Measurements from ENCODE around the gene JUN. TPM values are rescaled to one million over a fixed set of nuclear protein-coding genes. Genes with fewer than 3 reads are reported as not detected.

Gene JUN
- polyA plus RNA-seq, 1 of the 3 experiments (the other 2 are of a cell fraction), result 66.5 TPM

DNA sequence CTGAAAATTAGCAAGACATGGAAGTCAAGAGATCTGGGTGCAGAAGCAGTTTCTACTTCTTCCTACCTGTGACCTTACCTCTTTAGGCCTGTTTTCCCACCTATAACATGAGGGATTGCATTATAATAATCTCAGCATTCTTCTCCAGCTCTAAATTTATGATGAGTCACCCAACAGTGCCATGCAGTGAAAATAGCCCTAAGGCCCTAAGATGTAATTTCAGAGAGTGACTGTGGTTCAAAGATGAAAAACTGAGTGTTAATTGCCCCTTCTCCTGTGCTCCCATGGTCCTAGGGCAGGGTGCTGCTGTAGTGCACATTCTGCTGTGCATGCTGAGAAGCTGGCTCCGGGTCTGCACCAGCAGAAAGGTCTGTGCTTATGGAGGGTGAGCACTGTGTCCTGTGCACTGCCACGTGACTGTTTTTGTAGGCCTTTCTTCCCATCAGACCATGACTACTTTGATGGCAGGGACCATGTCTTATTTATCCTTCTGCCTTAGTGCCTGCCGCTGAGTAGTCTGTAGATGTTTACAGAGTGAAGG is 29.7 kb downstream of the JUN start:
- no peak for DNase-seq
- CTCF ChIA-PET, result interaction anchor here (1.0 to 1.9 kb wide), 5 partner anchors 14 to 945 kb away, joined by 3 to 5 read pairs (median 3); no protein-coding TSS in a partner anchor
- H3K4me3 ChIP-seq (ENCODE audit: low read depth in 2 of 2, low read length in 1 of 2), result no peak overlapping the region
- H4K20me1 ChIP-seq (ENCODE audit: insufficient read depth), result no peaks in the 10 kb centered on the region
- no peaks in the 10 kb centered on the region for H3K9me3 ChIP-seq
- no peaks in the 10 kb centered on the region for H3K79me2 ChIP-seq (ENCODE audit: insufficient read depth)
- H3K4me2 ChIP-seq, result peak overlapping the region; percentile 59; the same call in 1 of the 2 replicates
- peak overlapping the region; percentile 24 for H2AFZ ChIP-seq (ENCODE audit: low read depth)
- no peaks in the 10 kb centered on the region for H3K9me2 ChIP-seq
- H3K9ac ChIP-seq, result peak overlapping the region; percentile 57; the same call in 1 of the 2 replicates
- H3K36me3 ChIP-seq (replicated peaks in 1 of 2; ENCODE audit: control insufficient read depth in 1 of 2, insufficient read depth in 2 of 2, low read length in 1 of 2), result no peaks in the 10 kb centered on the region
- TF ChIP-seq RFX5 (IDR thresholded peaks at IDR 0.05; ENCODE audit: low read length) (no peak), EZH2phosphoT487 (IDR thresholded peaks at IDR 0.05; ENCODE audit: borderline replicate concordance, low read depth) (no peak), SIN3A (IDR thresholded peaks at IDR 0.05; ENCODE audit: borderline replicate concordance, low read depth, low read length) (no peak), GATA2 (CRISPR knock-in tag; IDR thresholded peaks at IDR 0.05) (no peak), FOSL2 (IDR thresholded peaks at IDR 0.05; ENCODE audit: borderline replicate concordance, low read depth) (peak; percentile 48; the same call in 1 of the 2 replicates), NRF1 (IDR thresholded peaks at IDR 0.05; ENCODE audit: low read depth, low read length) (no peak)
- TF ChIP-seq, protein P1, sequence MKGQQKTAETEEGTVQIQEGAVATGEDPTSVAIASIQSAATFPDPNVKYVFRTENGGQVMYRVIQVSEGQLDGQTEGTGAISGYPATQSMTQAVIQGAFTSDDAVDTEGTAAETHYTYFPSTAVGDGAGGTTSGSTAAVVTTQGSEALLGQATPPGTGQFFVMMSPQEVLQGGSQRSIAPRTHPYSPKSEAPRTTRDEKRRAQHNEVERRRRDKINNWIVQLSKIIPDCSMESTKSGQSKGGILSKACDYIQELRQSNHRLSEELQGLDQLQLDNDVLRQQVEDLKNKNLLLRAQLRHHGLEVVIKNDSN (IDR thresholded peaks at IDR 0.05; ENCODE audit: borderline replicate concordance, low read depth), result no peak
- TF ChIP-seq, protein P2, sequence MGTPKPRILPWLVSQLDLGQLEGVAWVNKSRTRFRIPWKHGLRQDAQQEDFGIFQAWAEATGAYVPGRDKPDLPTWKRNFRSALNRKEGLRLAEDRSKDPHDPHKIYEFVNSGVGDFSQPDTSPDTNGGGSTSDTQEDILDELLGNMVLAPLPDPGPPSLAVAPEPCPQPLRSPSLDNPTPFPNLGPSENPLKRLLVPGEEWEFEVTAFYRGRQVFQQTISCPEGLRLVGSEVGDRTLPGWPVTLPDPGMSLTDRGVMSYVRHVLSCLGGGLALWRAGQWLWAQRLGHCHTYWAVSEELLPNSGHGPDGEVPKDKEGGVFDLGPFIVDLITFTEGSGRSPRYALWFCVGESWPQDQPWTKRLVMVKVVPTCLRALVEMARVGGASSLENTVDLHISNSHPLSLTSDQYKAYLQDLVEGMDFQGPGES (IDR thresholded peaks at IDR 0.05; ENCODE audit: low read depth, low read length), result no peak
- TF ChIP-seq, protein P3, sequence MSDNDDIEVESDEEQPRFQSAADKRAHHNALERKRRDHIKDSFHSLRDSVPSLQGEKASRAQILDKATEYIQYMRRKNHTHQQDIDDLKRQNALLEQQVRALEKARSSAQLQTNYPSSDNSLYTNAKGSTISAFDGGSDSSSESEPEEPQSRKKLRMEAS (IDR thresholded peaks at IDR 0.05; ENCODE audit: low read depth), result no peak
- no peaks in the 10 kb centered on the region for H3K27me3 ChIP-seq (ENCODE audit: insufficient read depth)
- peaks cover 33% of the 10 kb centered on the region for H3F3A ChIP-seq (replicated peaks; ENCODE audit: insufficient read depth)
- POLR2A ChIA-PET, result no interaction called here
- peak overlapping the region; percentile 83 to 95; a peak in 3 of 4 replicates for H3K27ac ChIP-seq (ENCODE audit: low read depth in 2 of 2, low read length in 1 of 2)
- H3K4me1 ChIP-seq (ENCODE audit: control insufficient read depth in 1 of 2, insufficient read depth in 2 of 2, low read depth in 1 of 2, low read length in 1 of 2), result peaks cover 0 to 40% of the 10 kb centered on the region in 2 experiments
- 100% methylated on average over 2 of the region's 3 CpGs for WGBS (ENCODE audit: low lambda C conversion rate)

DNA sequence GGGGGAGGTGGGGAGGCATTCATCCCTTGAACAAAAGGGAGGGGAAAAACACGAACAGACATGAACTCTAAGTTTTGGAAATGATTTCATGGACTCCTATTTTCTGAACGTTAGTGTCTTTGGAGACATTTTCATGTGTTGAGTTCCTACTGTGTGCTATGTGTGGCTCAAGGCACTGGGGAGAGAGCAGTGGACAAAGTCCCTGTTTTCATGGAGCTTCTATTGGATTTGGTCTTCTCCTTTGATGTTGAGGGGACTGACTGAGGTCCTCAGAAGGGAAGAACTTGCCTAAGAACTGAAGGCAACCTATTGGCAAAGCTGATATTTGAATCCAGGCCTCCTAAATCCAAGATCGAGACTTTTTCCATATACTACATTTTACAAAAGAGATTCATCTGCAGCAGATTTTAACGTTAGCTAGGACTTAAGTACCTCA is 30.4 kb downstream of the JUN start:
- no peaks in the 10 kb centered on the region for H3K9me2 ChIP-seq
- H4K20me1 ChIP-seq (ENCODE audit: insufficient read depth), result no peaks in the 10 kb centered on the region
- peak overlapping the region in 1 of 2 experiments; percentile 95; a peak in 2 of 4 replicates for H3K27ac ChIP-seq (ENCODE audit: low read depth in 2 of 2, low read length in 1 of 2)
- H3K36me3 ChIP-seq (replicated peaks in 1 of 2; ENCODE audit: control insufficient read depth in 1 of 2, insufficient read depth in 2 of 2, low read length in 1 of 2), result no peaks in the 10 kb centered on the region
- H3K4me1 ChIP-seq (ENCODE audit: control insufficient read depth in 1 of 2, insufficient read depth in 2 of 2, low read depth in 1 of 2, low read length in 1 of 2), result peaks cover 0 to 40% of the 10 kb centered on the region in 2 experiments
- ChIA-PET POLR2A (no interaction called here), CTCF (interaction anchor here (1.0 to 3.0 kb wide), 2 partner anchors 15 to 945 kb away, joined by 3 to 13 read pairs; no protein-coding TSS in a partner anchor)
- H3K4me2 ChIP-seq, result no peak overlapping the region
- no peaks in the 10 kb centered on the region for H3K79me2 ChIP-seq (ENCODE audit: insufficient read depth)
- no peak for DNase-seq
- no peaks in the 10 kb centered on the region for H3K27me3 ChIP-seq (ENCODE audit: insufficient read depth)
- 94% methylated on average over 4 of the region's 4 CpGs for WGBS (ENCODE audit: low lambda C conversion rate)
- no peak overlapping the region for H3K4me3 ChIP-seq (ENCODE audit: low read depth in 2 of 2, low read length in 1 of 2)
- H3F3A ChIP-seq (replicated peaks; ENCODE audit: insufficient read depth), result peaks cover 33% of the 10 kb centered on the region
- H3K9me3 ChIP-seq, result no peaks in the 10 kb centered on the region
- no peak overlapping the region; the same call in 1 of the 2 replicates for H2AFZ ChIP-seq (ENCODE audit: low read depth)
- no peak overlapping the region for H3K9ac ChIP-seq
- TF ChIP-seq EZH2phosphoT487 (IDR thresholded peaks at IDR 0.05; ENCODE audit: borderline replicate concordance, low read depth) (no peak), TEAD4 (IDR thresholded peaks at IDR 0.05; ENCODE audit: borderline replicate concordance, insufficient read depth) (no peak), MEF2A (IDR thresholded peaks at IDR 0.05; ENCODE audit: borderline replicate concordance, low read depth) (no peak), ELF1 (IDR thresholded peaks at IDR 0.05) (no peak), TAF1 (IDR thresholded peaks at IDR 0.05; ENCODE audit: borderline replicate concordance, low read depth, low read length) (no peak), FOXJ3 (CRISPR knock-in tag; IDR thresholded peaks at IDR 0.05) (no peak), NFIC (IDR thresholded peaks at IDR 0.05; ENCODE audit: borderline replicate concordance) (no peak), NRF1 (IDR thresholded peaks at IDR 0.05; ENCODE audit: low read depth, low read length) (no peak), REST (IDR thresholded peaks at IDR 0.05; ENCODE audit: low read depth, low read length) (no peak), FOSL2 (IDR thresholded peaks at IDR 0.05; ENCODE audit: borderline replicate concordance, low read depth) (no peak), GATA2 (CRISPR knock-in tag; IDR thresholded peaks at IDR 0.05) (no peak)
- TF ChIP-seq, protein P4, sequence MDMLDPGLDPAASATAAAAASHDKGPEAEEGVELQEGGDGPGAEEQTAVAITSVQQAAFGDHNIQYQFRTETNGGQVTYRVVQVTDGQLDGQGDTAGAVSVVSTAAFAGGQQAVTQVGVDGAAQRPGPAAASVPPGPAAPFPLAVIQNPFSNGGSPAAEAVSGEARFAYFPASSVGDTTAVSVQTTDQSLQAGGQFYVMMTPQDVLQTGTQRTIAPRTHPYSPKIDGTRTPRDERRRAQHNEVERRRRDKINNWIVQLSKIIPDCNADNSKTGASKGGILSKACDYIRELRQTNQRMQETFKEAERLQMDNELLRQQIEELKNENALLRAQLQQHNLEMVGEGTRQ (IDR thresholded peaks at IDR 0.05; ENCODE audit: borderline replicate concordance, low read depth, low read length), result no peak
- TF ChIP-seq, protein P1 (IDR thresholded peaks at IDR 0.05; ENCODE audit: borderline replicate concordance, low read depth), result no peak

All from SK-N-SH (cell line).